Rectal smooth muscle tissue (tissue), 1 donor: ENCODE measurements around the gene GZMB.
"Not testable (repeated sequence)": the region's sequence is repeated elsewhere in the genome, so short reads cannot be mapped to it uniquely, and the experiment has no call there.

Source experiments
- H3K27ac ChIP-seq: one replicate; pipeline ENCODE4 v1.7.0; 2013; ENCODE audit warnings: low read depth, low read length, inconsistent platforms
- H3K27me3 ChIP-seq: one replicate; pipeline ENCODE4 v1.7.0; 2013; ENCODE audit warnings: low read length; ENCODE audit not compliant: control insufficient read depth, insufficient read depth
- H3K36me3 ChIP-seq: one replicate; pipeline ENCODE4 v1.7.0; 2013; ENCODE audit warnings: low read length; ENCODE audit not compliant: control insufficient read depth, insufficient read depth
- H3K4me1 ChIP-seq: one replicate; pipeline ENCODE4 v1.7.0; 2013; ENCODE audit warnings: low read length; ENCODE audit not compliant: control insufficient read depth, insufficient read depth
- H3K4me3 ChIP-seq: one replicate; pipeline ENCODE4 v1.7.0; 2013; ENCODE audit warnings: low read length
- H3K9ac ChIP-seq: one replicate; pipeline ENCODE4 v1.7.0; 2013; ENCODE audit warnings: low read length

GZMB gene

GRCh38 chr14:24584402-24584801 is 49.6 kb downstream of the GZMB start:
- not testable (repeated sequence) for H3K27me3 ChIP-seq, H3K4me1 ChIP-seq, H3K27ac ChIP-seq, H3K36me3 ChIP-seq, H3K4me3 ChIP-seq, H3K9ac ChIP-seq
